GM19395 (cell line): Measurements from ENCODE around the gene VASN.

Experiments used
- ATAC-seq: cut with Tn5 transposase; IDR thresholded peaks from one replicate; pipeline ENCODE4 v1.9.1; 2021; ENCODE audit warnings: mild to moderate bottlenecking, moderate library complexity; ENCODE audit not compliant: unreplicated experiment

Gene VASN

GRCh38 chr16:4401094-4401501, 29.4 kb downstream of the VASN start:
- ATAC-seq, result no peak

DNA sequence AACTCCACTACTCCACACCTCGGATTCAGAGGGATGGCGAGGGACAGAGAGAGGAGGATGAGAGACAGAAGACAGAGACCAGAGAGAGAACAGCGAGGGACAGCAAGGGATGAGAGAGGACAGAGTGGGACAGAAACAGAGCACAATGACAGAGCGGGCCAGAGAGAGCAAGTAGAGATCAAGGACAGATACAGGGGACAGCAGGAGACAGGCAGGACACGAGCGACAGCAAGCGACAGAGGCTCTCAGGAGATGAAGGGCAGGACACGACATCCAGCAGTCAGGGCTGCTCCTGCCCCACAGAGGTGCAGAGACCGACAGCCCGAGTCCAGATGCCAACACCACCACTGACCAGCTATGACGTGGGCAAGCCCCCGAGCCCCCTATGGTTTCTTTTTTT, 29.9 kb downstream of the VASN start:
- no peak for ATAC-seq

- ATAC-seq, result no peak
Observed at GRCh38 chr16:4402439-4403132, 30.9 kb downstream of the VASN start.

DNA sequence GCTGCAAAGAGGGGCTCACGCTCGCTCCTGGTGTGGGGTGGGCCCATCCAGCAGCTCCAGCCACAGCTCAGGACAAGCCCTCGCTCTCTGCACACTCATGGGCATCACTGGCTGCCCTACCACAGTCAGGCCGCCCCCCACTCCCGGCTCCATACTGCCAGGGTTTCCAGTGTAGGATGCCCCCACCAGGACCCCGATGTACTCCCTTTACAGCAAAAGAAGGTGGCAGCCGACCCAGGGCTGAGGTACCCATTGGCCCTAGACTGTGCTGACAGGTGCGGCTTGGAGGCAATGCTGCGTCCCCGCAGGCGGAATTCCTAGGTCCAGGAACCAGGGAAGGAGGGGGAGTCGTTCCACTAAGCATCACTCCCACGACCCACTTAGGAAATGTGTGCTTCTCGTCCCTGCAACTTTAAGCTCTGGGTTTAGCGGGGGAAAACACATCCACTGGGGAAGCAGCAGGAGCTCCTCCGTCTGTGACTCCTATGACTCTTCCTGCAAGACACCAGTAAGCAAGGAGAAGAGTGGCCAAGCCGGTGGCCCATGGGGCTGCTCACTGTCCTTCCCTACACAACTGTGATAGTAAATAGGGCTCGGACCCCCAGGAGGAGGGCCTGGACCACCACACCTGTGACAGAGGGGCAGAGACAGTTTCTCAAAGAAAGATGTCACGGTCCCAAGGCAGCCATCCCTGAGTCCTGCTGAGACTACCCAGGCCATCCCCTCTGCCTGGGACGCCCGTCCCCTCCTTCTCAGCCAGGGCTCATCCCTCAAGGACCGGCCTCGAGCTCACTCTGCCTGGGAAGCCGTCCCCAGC, 31.7 kb downstream of the VASN start:
- no peak for ATAC-seq

GRCh38 chr16:4404247-4404966, 32.8 kb downstream of the VASN start:
- ATAC-seq, result no peak

GRCh38 chr16:4404967-4405696, 33.5 kb downstream of the VASN start:
- ATAC-seq, result no peak

DNA sequence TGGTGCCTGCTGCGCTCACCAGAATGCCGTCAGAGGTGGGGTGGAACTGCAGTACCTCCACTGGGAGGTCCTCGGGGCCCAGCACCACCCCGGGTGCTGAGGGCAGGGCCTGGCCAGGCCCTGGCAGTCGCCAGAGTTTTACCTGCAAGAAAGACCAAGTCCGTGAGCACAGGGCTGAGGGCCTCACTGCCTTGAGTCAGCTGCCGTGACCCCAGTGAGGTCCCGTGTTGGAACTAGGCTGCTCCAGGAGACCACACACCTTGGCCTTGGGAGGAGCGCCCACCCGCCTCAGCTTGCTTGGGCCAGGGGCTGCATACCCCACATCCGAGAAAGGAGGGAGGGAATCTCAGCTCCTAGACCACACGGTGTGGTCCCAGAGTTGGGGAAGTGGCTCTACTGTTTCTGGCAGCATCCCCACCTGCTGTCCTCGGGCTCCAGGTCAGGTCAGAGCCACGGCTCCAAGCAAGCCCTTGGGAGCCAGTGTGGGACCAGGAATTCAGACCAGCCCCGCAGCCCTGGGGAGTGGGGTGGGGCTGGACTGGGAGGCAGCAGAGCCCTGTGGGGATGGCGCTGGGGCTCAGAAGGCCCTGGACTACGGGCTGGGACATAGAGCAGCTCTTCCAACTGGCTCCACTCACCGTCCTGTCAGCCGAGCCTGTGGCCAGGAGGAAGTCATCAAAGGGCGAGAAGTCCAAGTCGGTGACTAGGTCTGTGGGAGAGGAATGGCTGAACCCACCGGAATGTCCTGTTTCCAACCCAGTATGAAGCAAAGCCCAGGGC, 36.1 kb downstream of the VASN start:
- no peak for ATAC-seq

- no peak for ATAC-seq
Observed at GRCh38 chr16:4408323-4408690, 36.7 kb downstream of the VASN start.

DNA sequence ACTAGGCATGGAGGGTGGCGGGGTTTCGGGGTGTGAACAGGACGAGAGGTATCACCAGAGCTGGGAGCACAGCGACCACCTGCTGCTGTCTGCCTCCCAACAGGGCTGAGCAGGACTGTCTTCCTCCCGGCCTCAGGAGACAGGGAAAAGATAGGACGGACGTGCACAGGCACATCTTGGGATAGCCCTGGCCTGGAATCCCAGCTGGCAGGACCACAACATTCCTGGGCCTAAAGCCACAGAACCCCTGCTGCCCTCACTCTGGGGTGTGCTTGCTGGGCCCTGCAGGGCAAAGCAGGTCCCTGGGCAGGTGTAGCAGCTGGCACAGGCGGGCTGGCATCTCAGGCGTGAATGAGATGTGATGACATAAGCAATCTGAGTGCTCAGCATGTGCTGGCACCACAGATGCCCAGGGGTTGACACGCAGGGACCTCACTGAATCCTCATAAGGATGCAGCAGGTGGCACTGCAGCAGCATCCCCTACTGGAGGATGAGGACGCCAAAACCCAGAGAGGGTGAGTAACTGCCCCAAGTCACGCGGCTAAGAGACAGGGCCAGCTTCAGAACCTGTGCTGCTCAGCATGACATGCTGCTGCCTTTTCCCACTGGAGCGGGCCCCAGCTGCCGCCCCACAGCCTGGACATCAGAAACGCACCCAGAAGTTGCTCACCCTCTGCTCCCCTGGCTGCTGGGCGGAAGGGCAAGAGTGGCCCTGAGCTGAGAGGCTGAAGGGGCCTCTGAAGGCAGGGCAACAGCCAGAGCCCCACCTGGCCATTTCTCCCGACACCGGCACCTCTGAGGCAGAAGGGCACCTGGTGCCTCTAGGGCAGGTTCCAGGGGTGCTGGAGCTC, 37.7 kb downstream of the VASN start:
- no peak for ATAC-seq

- ATAC-seq, result no peak
Observed at GRCh38 chr16:4410335-4411075, 38.9 kb downstream of the VASN start.

DNA sequence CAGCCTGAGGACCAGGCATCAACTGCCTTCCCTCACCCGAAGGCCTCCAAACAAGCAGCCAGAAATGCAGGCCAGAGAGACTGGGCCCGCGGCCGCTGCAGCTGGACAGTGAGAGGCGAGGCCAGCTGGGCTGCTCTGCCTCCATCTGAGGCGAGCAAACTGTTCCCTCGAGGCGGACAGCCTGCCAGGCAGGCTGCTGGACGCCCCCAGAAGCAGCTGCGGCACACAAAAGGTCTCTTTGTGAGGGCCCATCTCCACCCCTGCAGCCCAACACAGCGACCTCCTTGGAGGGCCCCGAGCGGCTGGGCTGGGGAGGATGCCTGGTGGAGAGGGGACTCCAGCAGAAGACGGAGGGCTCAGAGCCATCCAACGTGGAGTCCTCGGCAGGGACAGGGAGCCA, 40.0 kb downstream of the VASN start:
- no peak for ATAC-seq

DNA sequence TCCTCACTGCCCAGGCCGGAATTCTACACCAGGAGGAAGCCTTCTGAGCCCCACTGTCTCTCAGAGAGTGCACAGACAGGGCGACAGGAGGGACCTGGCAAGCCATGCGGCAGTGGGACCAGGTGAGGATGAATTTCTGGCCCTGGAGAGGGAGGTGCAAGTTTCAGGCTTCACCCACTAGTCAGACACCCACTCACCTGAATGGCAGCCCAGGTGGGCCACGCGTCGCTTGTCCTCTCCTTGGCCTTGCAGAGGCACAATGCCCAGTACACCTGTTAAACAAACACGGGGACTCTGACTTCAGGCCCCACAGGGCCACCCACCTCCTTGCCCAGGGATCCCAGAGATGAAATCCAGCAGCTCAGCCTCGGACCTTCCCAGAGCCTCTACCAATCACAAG, 40.5 kb downstream of the VASN start:
- ATAC-seq, result no peak

DNA sequence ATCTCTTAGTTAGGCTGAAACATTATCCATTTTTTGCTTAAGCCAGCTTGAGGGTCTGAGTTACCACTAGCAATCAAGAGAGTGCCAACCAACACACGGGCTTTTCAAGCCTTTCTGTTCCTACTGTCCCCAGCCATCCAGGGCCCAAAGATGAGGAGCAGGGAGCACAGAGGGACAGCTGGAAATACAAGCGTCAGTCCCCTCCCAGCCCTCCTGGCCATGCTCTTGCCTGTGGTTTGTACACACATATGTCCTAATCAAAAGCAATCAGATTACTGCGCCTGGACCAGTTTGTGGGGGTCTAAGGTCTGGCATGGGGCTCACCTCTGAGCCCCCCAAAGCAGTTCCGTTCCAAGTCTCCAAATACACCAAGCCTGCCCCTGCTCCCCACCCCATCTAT, 41.2 kb downstream of the VASN start:
- no peak for ATAC-seq

DNA sequence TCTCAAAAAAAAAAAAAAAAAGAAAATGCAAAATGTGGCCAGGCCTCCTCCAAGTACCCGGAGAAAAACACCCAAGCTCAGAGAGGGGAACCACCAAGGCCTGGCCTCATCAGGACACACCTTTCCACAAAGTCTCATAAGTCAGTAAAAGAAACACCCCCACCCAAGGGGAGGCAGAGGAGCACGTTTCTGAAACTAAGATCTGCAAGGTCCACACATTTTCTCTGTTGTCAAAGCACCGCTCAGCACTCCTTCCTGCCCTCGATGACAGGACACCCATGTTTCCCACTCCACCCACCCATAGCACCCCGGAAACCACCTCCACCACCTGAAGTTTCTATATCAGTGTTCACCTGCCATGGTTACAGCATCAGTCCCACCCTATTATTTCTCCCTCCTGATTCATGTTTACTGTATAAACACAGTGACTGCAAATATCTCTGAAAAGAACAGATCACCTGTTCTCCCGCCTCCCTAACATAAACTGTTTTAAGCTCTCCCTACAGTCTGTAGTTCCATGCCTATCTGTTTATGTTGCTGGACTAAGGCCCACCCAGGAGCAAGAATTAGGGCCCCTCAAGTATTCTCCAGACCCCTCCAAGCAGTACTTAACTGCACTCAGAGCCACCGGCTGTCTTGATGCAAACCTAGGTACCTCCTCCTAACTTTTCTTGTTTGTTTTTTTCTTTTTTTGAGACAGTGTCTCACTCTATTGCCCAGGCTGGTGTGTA, 42.7 kb downstream of the VASN start:
- ATAC-seq, result peak; percentile 81

GRCh38 chr16:4415538-4416199, 44.0 kb downstream of the VASN start:
- peak; percentile 15 for ATAC-seq

DNA sequence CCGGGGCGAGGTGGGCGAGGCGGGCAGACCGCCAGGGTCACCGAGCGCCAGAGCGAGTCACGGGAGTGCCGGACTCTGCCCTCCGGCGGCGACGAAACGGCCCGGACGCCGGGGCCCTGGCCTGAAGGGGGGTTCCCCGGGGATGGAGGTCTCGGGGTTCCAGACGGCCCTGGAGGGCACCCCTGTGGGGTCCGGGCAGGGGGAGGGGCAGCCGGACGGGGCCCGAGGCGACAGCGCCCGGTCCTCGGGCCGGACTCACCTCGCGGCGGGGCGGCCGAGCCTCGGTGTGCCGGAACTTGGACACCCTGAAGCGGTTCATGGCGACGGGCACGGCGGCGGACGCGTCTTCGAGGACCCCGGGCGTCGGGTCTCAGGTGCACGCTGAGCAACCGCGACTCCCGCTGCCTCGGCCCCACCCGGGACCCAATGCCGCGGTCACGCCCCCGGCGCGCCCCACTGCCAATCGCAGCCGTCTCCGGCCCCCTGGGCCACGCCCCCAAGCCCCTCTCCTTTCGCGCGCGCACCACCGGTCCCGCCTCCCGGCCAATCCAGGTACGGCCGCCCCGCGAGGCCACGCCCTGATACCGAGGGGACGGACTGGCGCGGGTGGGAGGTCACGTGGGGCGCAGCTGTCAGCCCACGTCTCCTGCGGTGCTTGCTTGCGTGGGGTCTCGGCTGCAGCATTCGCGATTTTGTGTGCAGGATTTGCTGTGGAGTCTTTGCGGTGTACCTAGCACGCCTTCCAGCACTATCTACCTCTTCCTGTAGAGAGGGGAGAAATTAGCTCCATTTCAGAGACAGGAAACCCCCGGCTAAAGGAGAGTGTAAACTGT, 44.8 kb downstream of the VASN start, which contains the start of gene CORO7:
CORO7 (minus strand) TSS at position 397 of the 833 bp plus-strand sequence; CDS start at position 319, 78 bp downstream.
- ATAC-seq, result peak; percentile 51
